Liver (tissue), 9 donors: ENCODE measurements around the gene MRO. TPM values are rescaled to one million over a fixed set of nuclear protein-coding genes. Genes with fewer than 3 reads are reported as not detected.

Experiments
- DNase-seq: peaks from one replicate; pipeline ENCODE4 v3.0.0-alpha.2; 2017; ENCODE audit warnings: low spot score
- H3K27ac ChIP-seq, 2 donors: one replicate each; pipeline ENCODE4 v1.7.0; 2013; ENCODE audit warnings: inconsistent platforms in 2 of 2, low read length in 2 of 2, control low read depth in 1 of 2, low read depth in 1 of 2, mild to moderate bottlenecking in 1 of 2
- H3K27me3 ChIP-seq, 4 donors: one replicate each; pipeline versions ENCODE4 v1.6.1 to v1.7.0; 2013; ENCODE audit warnings: low read length in 3 of 4, inconsistent platforms in 1 of 4, mild to moderate bottlenecking in 1 of 4, moderate library complexity in 1 of 4; ENCODE audit not compliant: control insufficient read depth in 4 of 4, insufficient read depth in 4 of 4
- H3K36me3 ChIP-seq, 4 donors: one replicate each; pipeline versions ENCODE4 v1.6.1 to v1.7.0; 2013; ENCODE audit warnings: low read length in 3 of 4, mild to moderate bottlenecking in 3 of 4, low read depth in 1 of 4, moderate library complexity in 1 of 4; ENCODE audit not compliant: control insufficient read depth in 4 of 4, insufficient read depth in 3 of 4
- H3K4me1 ChIP-seq, 4 donors: one replicate each; pipeline versions ENCODE4 v1.6.1 to v1.7.0; 2013; ENCODE audit warnings: low read length in 3 of 4, mild to moderate bottlenecking in 3 of 4, moderate library complexity in 1 of 4; ENCODE audit not compliant: control insufficient read depth in 4 of 4, insufficient read depth in 4 of 4
- H3K4me3 ChIP-seq, 3 donors: one replicate each; pipeline versions ENCODE4 v1.6.1 to v1.7.0; 2013; ENCODE audit warnings: low read length in 3 of 3, control low read depth in 1 of 3, low read depth in 1 of 3, mild to moderate bottlenecking in 1 of 3
- H3K9ac ChIP-seq, 2 donors: one replicate each; pipeline ENCODE4 v1.7.0; 2013; ENCODE audit warnings: low read length in 2 of 2, mild to moderate bottlenecking in 2 of 2, moderate library complexity in 2 of 2, control low read depth in 1 of 2, low read depth in 1 of 2
- H3K9me3 ChIP-seq, 4 donors: one replicate each; pipeline versions ENCODE4 v1.6.1 to v1.7.0; 2013; ENCODE audit warnings: low read length in 3 of 4; ENCODE audit not compliant: control insufficient read depth in 4 of 4
- EGR1 ChIP-seq, 2 donors: IDR thresholded peaks; 2 replicates each; pipeline ENCODE4 v1.6.1; 2016 to 2018; ENCODE audit warnings: antibody characterized with exemption in 2 of 2, low read depth in 2 of 2
- FOXA1 ChIP-seq: IDR thresholded peaks from 2 replicates; pipeline ENCODE4 v1.6.1; 2016; ENCODE audit warnings: antibody characterized with exemption
- FOXA2 ChIP-seq: IDR thresholded peaks from 2 replicates; pipeline ENCODE4 v1.6.1; 2016; ENCODE audit warnings: antibody characterized with exemption
- GABPA ChIP-seq, 2 donors: IDR thresholded peaks in 1 of 2; conservative IDR thresholded peaks in 1 of 2; 2 replicates each; pipeline ENCODE4 v1.6.1; 2016; ENCODE audit warnings: antibody characterized with exemption in 2 of 2, mild to moderate bottlenecking in 1 of 2, moderate library complexity in 1 of 2
- HNF4A ChIP-seq, 2 donors: conservative IDR thresholded peaks; 2 replicates each; pipeline ENCODE4 v1.6.1; 2016; ENCODE audit warnings: antibody characterized with exemption in 2 of 2, mild to moderate bottlenecking in 2 of 2
- HNF4G ChIP-seq: IDR thresholded peaks from 2 replicates; pipeline ENCODE4 v1.6.1; 2016; ENCODE audit warnings: antibody characterized with exemption
- JUND ChIP-seq, 2 donors: IDR thresholded peaks; 2 replicates each; pipeline ENCODE4 v1.6.1; 2016; ENCODE audit warnings: antibody characterized with exemption in 2 of 2
- NR2F2 ChIP-seq: IDR thresholded peaks from 2 replicates; pipeline ENCODE4 v1.6.1; 2016; ENCODE audit warnings: antibody characterized with exemption
- RAD21 ChIP-seq, 2 donors: IDR thresholded peaks; 2 replicates each; pipeline ENCODE4 v1.6.1; 2016; ENCODE audit warnings: antibody characterized with exemption in 2 of 2, mild to moderate bottlenecking in 2 of 2
- RXRA ChIP-seq, 2 donors: IDR thresholded peaks; 2 replicates each; pipeline ENCODE4 v1.6.1; 2017 to 2018; ENCODE audit warnings: antibody characterized with exemption in 2 of 2, mild to moderate bottlenecking in 1 of 2
- SP1 ChIP-seq: IDR thresholded peaks from 2 replicates; pipeline ENCODE4 v1.6.1; 2018; ENCODE audit warnings: antibody characterized with exemption, mild to moderate bottlenecking
- TAF1 ChIP-seq: conservative IDR thresholded peaks from 2 replicates; pipeline ENCODE4 v1.6.1; 2016; ENCODE audit warnings: antibody characterized with exemption, mild to moderate bottlenecking
- YY1 ChIP-seq: IDR thresholded peaks from 2 replicates; pipeline ENCODE4 v1.6.1; 2016; ENCODE audit warnings: antibody characterized with exemption, mild to moderate bottlenecking
- WGBS: extraction: QIAGEN DNeasy Blood & Tissue Kit; methylation state at CpG from one replicate; pipeline ENCODE4 v1.1.7; 2013; 5-methylcytosine and 5-hydroxymethylcytosine counted together
- polyA plus RNA-seq, 2 donors: library from polyadenylated mRNA; stranded (reverse) in 1 of 2; unstranded in 1 of 2; fragments of 200-250 nt in 1 of 2; fragments of >200 nt in 1 of 2; fragmentation: Nextera tagmentation in 1 of 2; extraction: Ambion mirVana in 1 of 2; gene quantifications; one replicate each; pipeline versions ENCODE4 v1.2.1 to v1.2.3, GENCODE V29; 2013 to 2015
- total RNA-seq, 2 donors: library from RNA; depleted of rRNA; stranded (reverse); fragments of >200 nt; gene quantifications; one replicate each; pipeline ENCODE4 v1.2.3, GENCODE V29; 2014
- TF ChIP-seq, protein P1 (sequence below): IDR thresholded peaks from 2 replicates; pipeline ENCODE4 v1.6.1; 2016; ENCODE audit warnings: antibody characterized with exemption
- TF ChIP-seq, protein P2 (sequence below): IDR thresholded peaks from 2 replicates; pipeline ENCODE4 v1.6.1; 2016; ENCODE audit warnings: antibody characterized with exemption, mild to moderate bottlenecking
- TF ChIP-seq, protein P3 (sequence below): fragments of 150-350 bp; IDR thresholded peaks from 2 replicates; pipeline ENCODE4 v1.5.1; 2017; ENCODE audit warnings: improper control_type of control experiment, low read depth, low read length; ENCODE audit not compliant: missing input control
- TF ChIP-seq, protein P4 (sequence below): IDR thresholded peaks from 2 replicates; pipeline ENCODE4 v1.6.1; 2016; ENCODE audit warnings: antibody characterized with exemption
- TF ChIP-seq, protein P5 (sequence below): IDR thresholded peaks from 2 replicates; pipeline ENCODE4 v1.6.1; 2016; ENCODE audit warnings: antibody characterized with exemption
- donor health status: healthy.
- donor health status: healthy.
- donor health status: healthy.
- donor health status: healthy.
- donor health status: healthy.

The MRO gene
- total RNA-seq = 1 to 10 TPM; 2.5 to 2.8 TPM
- 1 to 10 TPM; 1.6 to 2.8 TPM for polyA plus RNA-seq

DNA sequence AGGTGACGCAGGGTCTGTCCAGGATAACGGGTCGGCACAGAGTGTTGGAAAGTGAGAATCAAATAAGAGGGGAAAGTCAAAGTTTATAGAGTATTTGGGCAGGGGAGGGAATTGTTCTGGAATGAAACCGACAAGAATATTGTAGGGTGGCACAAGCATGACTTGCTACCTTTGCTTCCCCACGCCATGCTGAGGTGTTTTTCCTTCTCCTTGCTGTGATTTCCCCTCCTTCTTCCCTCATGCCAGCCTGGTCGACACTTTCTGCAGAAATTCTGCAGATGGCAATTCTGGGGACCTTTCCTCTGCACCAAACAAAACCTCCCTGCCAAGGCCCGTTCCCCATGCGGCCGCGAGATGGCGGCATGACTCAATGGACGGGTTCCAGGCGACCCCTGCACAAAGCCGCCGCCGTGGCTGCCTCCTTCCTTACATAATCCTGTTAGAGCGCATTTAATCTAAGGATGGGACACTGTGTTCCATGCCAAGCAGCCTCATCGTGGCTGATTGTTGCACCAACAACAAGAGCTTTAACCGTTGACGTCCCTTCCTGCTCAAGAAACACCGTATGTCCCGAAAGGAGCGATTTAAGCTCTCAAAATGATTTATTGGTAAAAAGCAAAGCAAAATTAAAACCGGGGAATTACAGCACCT lies at the start of gene MRO:
Gene MRO (minus strand): TSS at position 289 of the 651 bp plus-strand sequence. CDS start 10,616 bp downstream, outside the sequence.
- no peaks in the 10 kb centered on the region for H3K36me3 ChIP-seq
- WGBS = 1% methylated on average over 24 of the region's 24 CpGs
- H3K9me3 ChIP-seq = no peaks in the 10 kb centered on the region
- H3K4me1 ChIP-seq = peaks cover 0 to 16% (median 11%) of the 10 kb centered on the region in 4 donors
- peak within 1 kb of the TSS; percentile 60 to 73 for H3K9ac ChIP-seq
- peak within 1 kb of the TSS; percentile 83 to 85 for H3K27ac ChIP-seq
- H3K4me3 ChIP-seq = peak within 1 kb of the TSS; percentile 41 to 62 (median 44)
- no peaks in the 10 kb centered on the region for H3K27me3 ChIP-seq
- no peak for TF ChIP-seq TAF1
- no peak for TF ChIP-seq FOXA2
- TF ChIP-seq HNF4G = no peak
- TF ChIP-seq SP1 = peak; percentile 88
- TF ChIP-seq JUND (IDR thresholded peaks at IDR 0.05) = peak; percentile 28 to 34
- no peak for TF ChIP-seq EGR1 (IDR thresholded peaks at IDR 0.05; ENCODE audit: low read depth in 2 of 2)
- peak; percentile 0 for TF ChIP-seq FOXA1
- peak; percentile 96 to 99 for TF ChIP-seq RAD21 (IDR thresholded peaks at IDR 0.05)
- TF ChIP-seq, protein P1, sequence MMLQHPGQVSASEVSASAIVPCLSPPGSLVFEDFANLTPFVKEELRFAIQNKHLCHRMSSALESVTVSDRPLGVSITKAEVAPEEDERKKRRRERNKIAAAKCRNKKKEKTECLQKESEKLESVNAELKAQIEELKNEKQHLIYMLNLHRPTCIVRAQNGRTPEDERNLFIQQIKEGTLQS = no peak
- peak in 1 of 2 donors; percentile 65 for TF ChIP-seq HNF4A (conservative IDR thresholded peaks at IDR 0.05)
- no peak for TF ChIP-seq YY1
- TF ChIP-seq, protein P2, sequence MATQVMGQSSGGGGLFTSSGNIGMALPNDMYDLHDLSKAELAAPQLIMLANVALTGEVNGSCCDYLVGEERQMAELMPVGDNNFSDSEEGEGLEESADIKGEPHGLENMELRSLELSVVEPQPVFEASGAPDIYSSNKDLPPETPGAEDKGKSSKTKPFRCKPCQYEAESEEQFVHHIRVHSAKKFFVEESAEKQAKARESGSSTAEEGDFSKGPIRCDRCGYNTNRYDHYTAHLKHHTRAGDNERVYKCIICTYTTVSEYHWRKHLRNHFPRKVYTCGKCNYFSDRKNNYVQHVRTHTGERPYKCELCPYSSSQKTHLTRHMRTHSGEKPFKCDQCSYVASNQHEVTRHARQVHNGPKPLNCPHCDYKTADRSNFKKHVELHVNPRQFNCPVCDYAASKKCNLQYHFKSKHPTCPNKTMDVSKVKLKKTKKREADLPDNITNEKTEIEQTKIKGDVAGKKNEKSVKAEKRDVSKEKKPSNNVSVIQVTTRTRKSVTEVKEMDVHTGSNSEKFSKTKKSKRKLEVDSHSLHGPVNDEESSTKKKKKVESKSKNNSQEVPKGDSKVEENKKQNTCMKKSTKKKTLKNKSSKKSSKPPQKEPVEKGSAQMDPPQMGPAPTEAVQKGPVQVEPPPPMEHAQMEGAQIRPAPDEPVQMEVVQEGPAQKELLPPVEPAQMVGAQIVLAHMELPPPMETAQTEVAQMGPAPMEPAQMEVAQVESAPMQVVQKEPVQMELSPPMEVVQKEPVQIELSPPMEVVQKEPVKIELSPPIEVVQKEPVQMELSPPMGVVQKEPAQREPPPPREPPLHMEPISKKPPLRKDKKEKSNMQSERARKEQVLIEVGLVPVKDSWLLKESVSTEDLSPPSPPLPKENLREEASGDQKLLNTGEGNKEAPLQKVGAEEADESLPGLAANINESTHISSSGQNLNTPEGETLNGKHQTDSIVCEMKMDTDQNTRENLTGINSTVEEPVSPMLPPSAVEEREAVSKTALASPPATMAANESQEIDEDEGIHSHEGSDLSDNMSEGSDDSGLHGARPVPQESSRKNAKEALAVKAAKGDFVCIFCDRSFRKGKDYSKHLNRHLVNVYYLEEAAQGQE = no peak
- TF ChIP-seq, protein P3, sequence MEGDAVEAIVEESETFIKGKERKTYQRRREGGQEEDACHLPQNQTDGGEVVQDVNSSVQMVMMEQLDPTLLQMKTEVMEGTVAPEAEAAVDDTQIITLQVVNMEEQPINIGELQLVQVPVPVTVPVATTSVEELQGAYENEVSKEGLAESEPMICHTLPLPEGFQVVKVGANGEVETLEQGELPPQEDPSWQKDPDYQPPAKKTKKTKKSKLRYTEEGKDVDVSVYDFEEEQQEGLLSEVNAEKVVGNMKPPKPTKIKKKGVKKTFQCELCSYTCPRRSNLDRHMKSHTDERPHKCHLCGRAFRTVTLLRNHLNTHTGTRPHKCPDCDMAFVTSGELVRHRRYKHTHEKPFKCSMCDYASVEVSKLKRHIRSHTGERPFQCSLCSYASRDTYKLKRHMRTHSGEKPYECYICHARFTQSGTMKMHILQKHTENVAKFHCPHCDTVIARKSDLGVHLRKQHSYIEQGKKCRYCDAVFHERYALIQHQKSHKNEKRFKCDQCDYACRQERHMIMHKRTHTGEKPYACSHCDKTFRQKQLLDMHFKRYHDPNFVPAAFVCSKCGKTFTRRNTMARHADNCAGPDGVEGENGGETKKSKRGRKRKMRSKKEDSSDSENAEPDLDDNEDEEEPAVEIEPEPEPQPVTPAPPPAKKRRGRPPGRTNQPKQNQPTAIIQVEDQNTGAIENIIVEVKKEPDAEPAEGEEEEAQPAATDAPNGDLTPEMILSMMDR = peak; percentile 95
- peak; percentile 66 for TF ChIP-seq NR2F2
- TF ChIP-seq, protein P4, sequence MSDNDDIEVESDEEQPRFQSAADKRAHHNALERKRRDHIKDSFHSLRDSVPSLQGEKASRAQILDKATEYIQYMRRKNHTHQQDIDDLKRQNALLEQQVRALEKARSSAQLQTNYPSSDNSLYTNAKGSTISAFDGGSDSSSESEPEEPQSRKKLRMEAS = peak; percentile 44
- TF ChIP-seq, protein P5, sequence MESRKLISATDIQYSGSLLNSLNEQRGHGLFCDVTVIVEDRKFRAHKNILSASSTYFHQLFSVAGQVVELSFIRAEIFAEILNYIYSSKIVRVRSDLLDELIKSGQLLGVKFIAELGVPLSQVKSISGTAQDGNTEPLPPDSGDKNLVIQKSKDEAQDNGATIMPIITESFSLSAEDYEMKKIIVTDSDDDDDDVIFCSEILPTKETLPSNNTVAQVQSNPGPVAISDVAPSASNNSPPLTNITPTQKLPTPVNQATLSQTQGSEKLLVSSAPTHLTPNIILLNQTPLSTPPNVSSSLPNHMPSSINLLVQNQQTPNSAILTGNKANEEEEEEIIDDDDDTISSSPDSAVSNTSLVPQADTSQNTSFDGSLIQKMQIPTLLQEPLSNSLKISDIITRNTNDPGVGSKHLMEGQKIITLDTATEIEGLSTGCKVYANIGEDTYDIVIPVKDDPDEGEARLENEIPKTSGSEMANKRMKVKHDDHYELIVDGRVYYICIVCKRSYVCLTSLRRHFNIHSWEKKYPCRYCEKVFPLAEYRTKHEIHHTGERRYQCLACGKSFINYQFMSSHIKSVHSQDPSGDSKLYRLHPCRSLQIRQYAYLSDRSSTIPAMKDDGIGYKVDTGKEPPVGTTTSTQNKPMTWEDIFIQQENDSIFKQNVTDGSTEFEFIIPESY = no peak
- TF ChIP-seq GABPA (IDR thresholded peaks at IDR 0.05 in 1 of 2, conservative IDR thresholded peaks at IDR 0.05 in 1 of 2) = no peak
- peak; percentile 61 to 67 for TF ChIP-seq RXRA (IDR thresholded peaks at IDR 0.05)
- DNase-seq = peak; percentile 80
